ENCODE measurements around the gene PLCG2. TPM values are rescaled to one million over a fixed set of nuclear protein-coding genes. Genes with fewer than 3 reads are reported as not detected.

The PLCG2 gene
- total RNA-seq, 1 experiment from 2014 or later, result 3.5 TPM

DNA sequence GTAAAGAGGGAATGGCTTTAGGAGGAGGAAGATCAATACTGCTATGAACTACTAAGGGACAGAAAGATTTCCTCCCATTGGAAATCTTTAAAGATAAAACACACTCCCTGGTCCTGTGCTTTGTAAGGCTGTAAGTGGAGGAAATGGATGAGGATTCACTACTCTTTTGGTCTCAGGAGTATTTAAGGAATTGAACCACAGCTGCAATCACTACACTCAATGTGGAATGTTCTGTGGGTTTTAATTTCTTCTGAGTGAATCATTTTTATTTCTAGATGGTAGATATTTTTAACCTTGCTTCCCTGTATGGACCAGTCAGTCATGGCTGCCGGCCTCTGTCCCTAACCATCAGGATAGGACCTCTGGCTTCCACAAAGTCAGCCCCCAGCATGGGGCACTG, 166.6 kb downstream of the PLCG2 start:
- no peaks in the 10 kb centered on the region for H3K79me2 ChIP-seq (ENCODE audit: low read length)
- no peaks in the 10 kb centered on the region for H3K36me3 ChIP-seq (ENCODE audit: low read depth, low read length)
- no peak overlapping the region for H3K27ac ChIP-seq (ENCODE audit: low read length)
- H2AFZ ChIP-seq (ENCODE audit: low read length), result no peak overlapping the region
- no TSS peak for BruUV-seq (replicated peaks)
- no peak for TF ChIP-seq EZH2 (IDR thresholded peaks at IDR 0.05; ENCODE audit: low read length, unreplicated experiment)
- TF ChIP-seq, protein P1, sequence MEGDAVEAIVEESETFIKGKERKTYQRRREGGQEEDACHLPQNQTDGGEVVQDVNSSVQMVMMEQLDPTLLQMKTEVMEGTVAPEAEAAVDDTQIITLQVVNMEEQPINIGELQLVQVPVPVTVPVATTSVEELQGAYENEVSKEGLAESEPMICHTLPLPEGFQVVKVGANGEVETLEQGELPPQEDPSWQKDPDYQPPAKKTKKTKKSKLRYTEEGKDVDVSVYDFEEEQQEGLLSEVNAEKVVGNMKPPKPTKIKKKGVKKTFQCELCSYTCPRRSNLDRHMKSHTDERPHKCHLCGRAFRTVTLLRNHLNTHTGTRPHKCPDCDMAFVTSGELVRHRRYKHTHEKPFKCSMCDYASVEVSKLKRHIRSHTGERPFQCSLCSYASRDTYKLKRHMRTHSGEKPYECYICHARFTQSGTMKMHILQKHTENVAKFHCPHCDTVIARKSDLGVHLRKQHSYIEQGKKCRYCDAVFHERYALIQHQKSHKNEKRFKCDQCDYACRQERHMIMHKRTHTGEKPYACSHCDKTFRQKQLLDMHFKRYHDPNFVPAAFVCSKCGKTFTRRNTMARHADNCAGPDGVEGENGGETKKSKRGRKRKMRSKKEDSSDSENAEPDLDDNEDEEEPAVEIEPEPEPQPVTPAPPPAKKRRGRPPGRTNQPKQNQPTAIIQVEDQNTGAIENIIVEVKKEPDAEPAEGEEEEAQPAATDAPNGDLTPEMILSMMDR (conservative IDR thresholded peaks at IDR 0.05; ENCODE audit: low read depth, low read length), result no peak
- TF ChIP-seq EZH2phosphoT487 (IDR thresholded peaks at IDR 0.05; ENCODE audit: borderline replicate concordance, low read length), result no peak
- no peaks in the 10 kb centered on the region for H3K9me2 ChIP-seq (replicated peaks; ENCODE audit: low read length)
- intact Hi-C loops (cut with micrococcal nuclease), result no loop called here
- H3K4me2 ChIP-seq (ENCODE audit: low read length), result no peak overlapping the region
- H4K20me1 ChIP-seq (ENCODE audit: low read length), result no peaks in the 10 kb centered on the region
- no peaks in the 10 kb centered on the region for H3F3A ChIP-seq (ENCODE audit: low read length, unreplicated experiment)
- ChIA-PET POLR2A (ENCODE audit: unreplicated experiment) (no interaction called here), CTCF (no interaction called here)
- no peaks in the 10 kb centered on the region for H3K9me3 ChIP-seq (ENCODE audit: low read length)
- no peak overlapping the region for H3K9ac ChIP-seq (ENCODE audit: low read length)
- no peak for DNase-seq
- peaks cover 6% of the 10 kb centered on the region for H3K4me1 ChIP-seq (ENCODE audit: insufficient read depth, low read length)
- no peaks in the 10 kb centered on the region for H3K27me3 ChIP-seq (ENCODE audit: low read length)
- ATAC-seq, result no peak
- H3K4me3 ChIP-seq (ENCODE audit: low read length), result no peak overlapping the region

DNA sequence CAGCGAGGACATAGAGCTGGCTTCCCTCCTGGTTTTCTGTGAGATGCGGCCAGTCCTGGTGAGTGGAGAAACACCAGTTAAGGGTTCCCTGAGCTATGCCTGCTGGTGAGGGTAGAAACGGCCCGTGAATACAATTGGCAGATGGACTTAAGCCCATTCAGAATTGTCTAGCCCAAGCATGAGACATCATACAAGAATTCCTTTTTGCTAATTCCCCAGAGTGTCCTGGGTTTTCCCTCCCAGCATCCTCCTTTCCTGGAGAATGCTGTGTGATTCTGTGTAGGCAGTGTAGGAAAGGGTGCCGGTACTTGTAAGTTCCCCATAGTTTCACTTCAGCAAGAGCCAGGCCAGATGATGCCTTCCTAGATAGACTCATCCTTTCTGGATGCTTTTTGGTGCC, 167.1 kb downstream of the PLCG2 start:
- no peak overlapping the region for H3K4me2 ChIP-seq (ENCODE audit: low read length)
- CTCF ChIA-PET, result no interaction called here
- intact Hi-C loops (cut with micrococcal nuclease), result no loop called here

DNA sequence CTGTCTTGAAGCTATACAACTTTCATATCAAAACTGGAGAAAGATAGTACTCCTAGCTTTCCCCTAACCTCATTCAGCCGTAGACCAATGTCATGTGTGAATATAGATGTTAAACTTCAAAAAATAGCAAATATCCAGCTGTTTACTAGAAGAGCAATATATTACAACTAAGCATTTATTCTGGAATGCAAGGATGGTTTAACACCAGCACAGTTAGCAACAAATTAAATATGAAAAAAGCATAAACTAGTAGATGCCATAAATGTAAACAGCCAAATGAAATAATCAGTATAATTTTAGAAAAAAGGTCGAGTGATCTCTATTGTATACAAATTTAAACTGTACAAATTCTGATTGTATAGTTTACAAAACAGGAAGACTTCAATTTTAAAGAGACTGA, 172.5 kb downstream of the PLCG2 start:
- no peaks in the 10 kb centered on the region for H3K27me3 ChIP-seq (ENCODE audit: low read length)
- ChIA-PET POLR2A (ENCODE audit: unreplicated experiment) (interaction anchor here (0.6 kb wide), 1 partner anchor 784 kb away, joined by 3 read pairs; no protein-coding TSS in a partner anchor), CTCF (no interaction called here)
- H3K4me3 ChIP-seq (ENCODE audit: low read length), result no peak overlapping the region
- no peaks in the 10 kb centered on the region for H3K9me2 ChIP-seq (replicated peaks; ENCODE audit: low read length)
- DNase-seq (no peak), ATAC-seq (no peak)
- intact Hi-C loops (cut with micrococcal nuclease), result no loop called here
- no peak overlapping the region for H3K9ac ChIP-seq (ENCODE audit: low read length)
- H2AFZ ChIP-seq (ENCODE audit: low read length), result no peak overlapping the region
- no peaks in the 10 kb centered on the region for H3K9me3 ChIP-seq (ENCODE audit: low read length)
- H3K4me1 ChIP-seq (ENCODE audit: insufficient read depth, low read length), result no peaks in the 10 kb centered on the region
- H3K79me2 ChIP-seq (ENCODE audit: low read length), result no peaks in the 10 kb centered on the region
- H3K36me3 ChIP-seq (ENCODE audit: low read depth, low read length), result no peaks in the 10 kb centered on the region; the same call in 1 of the 2 replicates
- H4K20me1 ChIP-seq (ENCODE audit: low read length), result no peaks in the 10 kb centered on the region
- BruUV-seq (replicated peaks), result no TSS peak
- no peak for TF ChIP-seq EZH2 (IDR thresholded peaks at IDR 0.05; ENCODE audit: low read length, unreplicated experiment)
- TF ChIP-seq, protein P1 (conservative IDR thresholded peaks at IDR 0.05; ENCODE audit: low read depth, low read length), result no peak
- TF ChIP-seq EZH2phosphoT487 (IDR thresholded peaks at IDR 0.05; ENCODE audit: borderline replicate concordance, low read length), result no peak
- no peak overlapping the region for H3K27ac ChIP-seq (ENCODE audit: low read length)
- no peak overlapping the region for H3K4me2 ChIP-seq (ENCODE audit: low read length)
- H3F3A ChIP-seq (ENCODE audit: low read length, unreplicated experiment), result no peaks in the 10 kb centered on the region

More for the DNA sequence above, 167.1 kb downstream of the PLCG2 start:
- H3K4me1 ChIP-seq (ENCODE audit: insufficient read depth, low read length), result peaks cover 2% of the 10 kb centered on the region
- no peaks in the 10 kb centered on the region for H3K9me3 ChIP-seq (ENCODE audit: low read length)
- no peaks in the 10 kb centered on the region for H3F3A ChIP-seq (ENCODE audit: low read length, unreplicated experiment)
- DNase-seq, result no peak
- POLR2A ChIA-PET (ENCODE audit: unreplicated experiment), result no interaction called here
- no peaks in the 10 kb centered on the region for H3K27me3 ChIP-seq (ENCODE audit: low read length)
- no peak overlapping the region for H3K27ac ChIP-seq (ENCODE audit: low read length)
- BruUV-seq (replicated peaks), result no TSS peak
- H3K9me2 ChIP-seq (replicated peaks; ENCODE audit: low read length), result no peaks in the 10 kb centered on the region
- no peak overlapping the region for H3K9ac ChIP-seq (ENCODE audit: low read length)
- H3K79me2 ChIP-seq (ENCODE audit: low read length), result no peaks in the 10 kb centered on the region
- no peaks in the 10 kb centered on the region for H4K20me1 ChIP-seq (ENCODE audit: low read length)
- H3K36me3 ChIP-seq (ENCODE audit: low read depth, low read length), result no peaks in the 10 kb centered on the region
- no peak overlapping the region for H2AFZ ChIP-seq (ENCODE audit: low read length)
- no peak overlapping the region for H3K4me3 ChIP-seq (ENCODE audit: low read length)
- ATAC-seq, result no peak
- TF ChIP-seq, protein P1 (conservative IDR thresholded peaks at IDR 0.05; ENCODE audit: low read depth, low read length), result no peak
- TF ChIP-seq EZH2phosphoT487 (IDR thresholded peaks at IDR 0.05; ENCODE audit: borderline replicate concordance, low read length) (no peak), EZH2 (IDR thresholded peaks at IDR 0.05; ENCODE audit: low read length, unreplicated experiment) (no peak)
